ENCODE data around the gene BAIAP2.

DNA sequence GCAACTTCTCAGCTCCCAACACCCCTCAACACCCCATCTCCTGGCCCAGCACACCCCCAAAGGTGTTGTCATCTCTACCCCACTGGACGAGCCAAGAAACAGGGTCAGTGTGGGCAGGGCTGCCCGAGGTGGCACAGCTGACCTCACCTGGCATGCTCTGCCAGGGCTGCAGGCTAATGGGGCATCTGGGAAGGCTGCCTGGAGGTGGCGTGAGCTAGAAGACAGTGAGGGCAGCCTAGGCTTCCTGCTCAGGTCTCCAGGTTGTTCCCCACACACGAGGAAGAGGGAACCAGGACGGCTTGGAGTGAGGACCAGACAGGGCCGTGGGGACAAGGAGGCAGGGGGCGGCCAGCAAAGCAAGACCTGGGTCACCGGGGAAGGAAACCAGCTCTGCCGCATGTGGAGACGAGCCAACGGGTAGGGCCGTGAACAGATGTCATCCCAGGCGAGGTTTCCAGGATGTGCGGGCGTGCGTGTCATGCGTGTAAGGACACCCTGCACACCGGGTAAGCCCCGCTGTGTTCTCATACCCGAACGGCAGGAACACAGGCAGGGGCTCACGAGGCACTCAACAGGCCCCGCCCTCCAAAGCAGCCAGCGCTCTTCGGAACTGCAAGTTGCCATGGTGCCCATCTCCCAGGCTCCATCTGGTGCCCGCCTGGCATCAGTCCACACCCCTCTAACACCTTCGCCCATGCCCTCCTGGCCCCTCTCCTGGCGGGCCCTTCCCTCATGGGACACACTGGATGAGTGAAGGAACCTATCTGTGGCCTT is 100.7 kb downstream of the BAIAP2 start:
- TF ChIP-seq ZC3H11A (IDR thresholded peaks at IDR 0.05) (no peak), CTCF (IDR thresholded peaks at IDR 0.05) (no peak), FOSL2 (IDR thresholded peaks at IDR 0.05) (no peak), FOSL2 (CRISPR knock-in tag; IDR thresholded peaks at IDR 0.05) (no peak)

Measured in A549 (cell line).